AG09319 (cell line): ENCODE results near the gene ARMC7.

ENCODE experiments used
- DNase-seq: peaks from one replicate; pipeline ENCODE4 v3.0.0-alpha.2; 2010; ENCODE audit warnings: low read depth; ENCODE audit errors: extremely low read depth
- TF ChIP-seq, protein P1 (sequence below): IDR thresholded peaks from 2 replicates; pipeline ENCODE4 v1.5.1; 2011; ENCODE audit warnings: low read depth, mild to moderate bottlenecking, inconsistent platforms, low read length, moderate library complexity

ARMC7 gene

DNA sequence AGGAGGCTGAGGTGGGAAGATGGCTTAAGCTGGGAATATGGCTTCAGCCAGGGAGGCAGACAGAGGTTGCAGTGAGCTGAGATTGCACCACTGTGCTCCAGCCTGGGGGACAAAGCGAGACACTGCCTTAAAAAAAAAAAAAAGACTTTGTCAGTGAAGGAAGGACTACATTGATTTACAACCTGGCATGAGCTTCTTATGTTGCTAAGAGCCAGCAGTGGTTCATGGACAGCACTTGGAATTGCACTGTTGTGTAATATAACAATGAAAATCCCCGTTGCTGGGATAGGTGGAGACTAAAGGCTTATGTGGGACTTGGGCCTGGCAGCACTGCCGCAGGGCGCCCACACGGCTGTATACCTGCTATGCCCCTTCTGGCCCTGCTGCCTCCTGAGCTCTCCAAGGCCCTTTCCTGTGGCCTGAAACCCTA, 36.1 kb upstream of the ARMC7 start:
- no peak for DNase-seq

DNA sequence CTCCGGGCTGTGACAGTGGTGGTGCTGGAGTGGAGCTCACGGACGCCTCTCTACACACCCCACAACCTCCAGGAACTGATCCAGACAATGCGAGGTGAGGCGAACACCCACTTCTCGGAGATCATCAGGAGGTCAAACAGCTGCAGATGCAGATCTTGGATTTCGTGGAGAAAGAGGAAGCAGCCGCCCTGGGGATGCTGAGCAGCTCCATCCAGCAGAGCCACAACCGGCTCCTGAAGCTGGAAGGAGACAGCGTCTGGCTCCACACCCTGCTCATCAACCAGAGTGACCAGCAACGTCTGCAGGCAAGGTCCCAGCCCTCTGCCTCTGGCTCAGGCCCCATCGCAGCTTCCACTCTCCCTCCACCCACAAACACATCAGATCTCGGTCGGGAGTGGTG, 35.2 kb upstream of the ARMC7 start:
- TF ChIP-seq, protein P1, sequence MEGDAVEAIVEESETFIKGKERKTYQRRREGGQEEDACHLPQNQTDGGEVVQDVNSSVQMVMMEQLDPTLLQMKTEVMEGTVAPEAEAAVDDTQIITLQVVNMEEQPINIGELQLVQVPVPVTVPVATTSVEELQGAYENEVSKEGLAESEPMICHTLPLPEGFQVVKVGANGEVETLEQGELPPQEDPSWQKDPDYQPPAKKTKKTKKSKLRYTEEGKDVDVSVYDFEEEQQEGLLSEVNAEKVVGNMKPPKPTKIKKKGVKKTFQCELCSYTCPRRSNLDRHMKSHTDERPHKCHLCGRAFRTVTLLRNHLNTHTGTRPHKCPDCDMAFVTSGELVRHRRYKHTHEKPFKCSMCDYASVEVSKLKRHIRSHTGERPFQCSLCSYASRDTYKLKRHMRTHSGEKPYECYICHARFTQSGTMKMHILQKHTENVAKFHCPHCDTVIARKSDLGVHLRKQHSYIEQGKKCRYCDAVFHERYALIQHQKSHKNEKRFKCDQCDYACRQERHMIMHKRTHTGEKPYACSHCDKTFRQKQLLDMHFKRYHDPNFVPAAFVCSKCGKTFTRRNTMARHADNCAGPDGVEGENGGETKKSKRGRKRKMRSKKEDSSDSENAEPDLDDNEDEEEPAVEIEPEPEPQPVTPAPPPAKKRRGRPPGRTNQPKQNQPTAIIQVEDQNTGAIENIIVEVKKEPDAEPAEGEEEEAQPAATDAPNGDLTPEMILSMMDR = no peak
- no peak for DNase-seq

More for the DNA sequence above, 36.1 kb upstream of the ARMC7 start:
- TF ChIP-seq, protein P1 = no peak

DNA sequence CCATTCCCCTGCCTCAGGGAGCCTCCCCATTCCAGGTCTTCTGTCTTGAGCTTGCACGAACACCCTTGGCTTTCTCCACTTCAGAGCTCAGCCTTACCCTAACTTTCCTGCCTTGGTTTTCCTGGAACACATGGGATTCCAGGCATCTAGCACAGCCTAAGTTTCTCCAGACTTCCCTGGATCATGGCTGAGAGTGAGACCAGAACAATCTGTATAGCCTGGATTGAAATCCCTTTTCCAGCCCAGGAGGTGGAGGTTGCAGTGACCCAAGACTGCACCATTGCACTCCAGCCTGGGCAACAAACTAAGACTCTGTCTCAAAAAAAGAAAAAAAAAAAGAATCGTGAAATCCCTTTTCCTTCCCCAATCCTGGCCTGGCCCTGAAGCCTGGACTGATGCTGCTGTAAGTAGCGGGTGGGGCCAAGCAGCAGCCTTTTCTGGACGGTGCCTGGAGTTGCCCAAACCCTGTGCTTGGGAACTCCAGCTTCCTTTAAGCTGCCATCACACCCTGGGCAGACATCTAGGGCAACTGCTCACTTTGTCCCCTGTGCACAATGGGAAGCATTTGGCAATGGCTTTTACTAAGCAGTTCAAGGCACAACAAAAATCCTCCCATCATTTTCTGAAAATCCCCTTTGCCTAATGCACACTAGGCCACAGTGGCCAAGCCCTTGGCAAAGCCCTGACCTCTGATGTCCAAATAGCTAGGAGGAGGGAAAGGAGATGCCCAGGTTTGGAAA, 34.0 kb upstream of the ARMC7 start:
- TF ChIP-seq, protein P1 = no peak
- no peak for DNase-seq

DNA sequence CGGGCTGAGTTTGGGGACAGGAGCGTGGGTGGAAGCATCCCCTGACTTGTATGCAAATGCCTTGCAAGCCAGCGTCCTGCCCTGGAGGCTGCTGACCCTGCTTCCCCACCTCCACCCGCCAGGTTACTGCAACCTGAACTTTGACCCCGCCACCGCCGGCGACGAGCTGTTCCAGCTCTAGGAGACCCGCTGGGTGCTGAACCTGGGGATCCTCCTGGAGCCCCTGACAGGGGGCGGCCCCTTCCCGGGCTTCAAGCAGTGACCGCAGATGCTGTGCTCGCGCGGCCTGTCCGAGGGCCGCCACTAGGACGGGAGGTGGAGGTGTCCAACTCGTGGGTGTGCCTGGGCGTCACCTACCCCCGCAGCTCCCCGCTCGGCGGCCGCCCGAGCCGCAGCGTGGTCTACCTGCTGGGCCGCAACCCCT, 32.7 kb upstream of the ARMC7 start:
- DNase-seq = no peak
- TF ChIP-seq, protein P1 = no peak

DNA sequence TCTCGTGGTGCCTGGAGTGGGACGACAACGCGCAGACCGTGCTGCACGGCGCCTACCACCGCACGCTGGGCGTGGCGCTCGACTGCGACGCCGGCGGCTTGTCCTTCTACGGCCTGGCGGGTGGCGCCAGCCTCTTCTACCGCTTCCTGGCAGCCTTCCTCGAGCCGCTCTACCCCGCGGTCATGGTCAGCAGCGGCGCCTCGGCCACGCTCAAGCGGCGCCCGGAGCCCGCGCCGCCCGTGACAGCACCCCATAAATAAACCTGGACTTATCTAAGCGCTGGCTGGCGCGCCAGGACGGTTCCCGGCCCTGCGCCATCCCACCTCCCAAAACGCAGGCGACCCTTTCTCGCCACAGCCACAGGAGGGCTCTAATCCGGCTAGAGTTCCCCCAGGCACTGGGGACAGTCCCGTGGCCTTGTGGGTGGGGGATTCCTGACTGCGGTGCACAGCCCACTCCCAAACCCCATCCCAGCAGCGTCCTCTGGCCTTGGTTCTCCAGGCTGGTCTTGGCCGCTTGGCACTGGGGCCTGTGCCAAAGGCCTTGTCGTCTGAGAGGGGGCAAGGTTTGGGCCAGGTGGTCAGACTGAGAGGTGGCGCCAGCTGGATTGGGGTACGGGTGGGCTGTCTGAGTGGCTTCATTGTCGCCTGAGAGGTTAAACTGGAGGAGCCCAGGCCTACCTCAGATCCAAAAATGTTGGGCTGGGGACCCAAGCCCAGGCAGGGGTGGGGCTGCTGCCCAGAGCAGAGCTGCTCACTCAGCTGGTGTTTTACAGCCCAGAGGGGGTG, 32.1 kb upstream of the ARMC7 start:
- TF ChIP-seq, protein P1 = no peak; the same call in none of the 2 replicates
- DNase-seq = no peak

DNA sequence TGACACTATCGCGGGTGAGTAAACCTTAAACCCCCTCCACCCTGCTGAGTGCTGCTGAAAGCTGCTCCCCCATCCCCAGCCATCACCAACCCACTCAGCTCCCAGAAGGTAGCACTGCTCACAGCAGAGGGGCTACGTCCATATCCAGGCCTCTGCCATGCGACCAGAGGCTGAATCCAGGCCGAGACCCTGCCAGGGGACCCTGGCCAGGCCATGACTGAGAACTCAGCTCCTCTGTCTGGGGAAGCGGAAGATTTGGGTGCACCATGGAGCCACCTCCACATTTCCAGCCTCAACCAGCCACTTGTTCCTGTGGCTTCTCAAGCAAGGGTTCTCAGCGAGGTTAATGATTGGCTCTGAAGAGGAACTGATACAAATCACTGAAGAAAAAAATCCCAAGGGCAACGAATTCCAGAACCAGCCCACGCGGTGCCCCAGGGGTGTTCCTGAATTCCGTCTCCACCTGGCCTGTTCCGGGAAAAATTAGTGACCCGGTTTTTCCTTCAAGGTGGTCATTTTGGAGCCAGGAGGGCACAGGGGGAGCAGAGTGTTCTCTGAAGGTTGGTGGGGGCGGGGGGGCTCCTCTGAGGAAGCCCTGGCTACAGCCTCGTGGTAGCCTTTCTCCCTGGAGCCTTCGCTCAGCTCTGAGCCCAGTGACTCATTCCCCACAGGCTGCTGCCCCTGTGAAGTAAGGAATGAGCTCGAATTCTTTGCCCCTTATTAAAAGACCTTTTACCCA, 31.3 kb upstream of the ARMC7 start:
- DNase-seq = peak; percentile 18
- TF ChIP-seq, protein P1 = no peak
